IMR-90 (cell line): ENCODE results near the gene DPF3. TPM values are rescaled to one million over a fixed set of nuclear protein-coding genes. Genes with fewer than 3 reads are reported as not detected.

Experiments used
- ATAC-seq: fragments of 200-7000 bp; cut with Tn5 transposase; 2 replicates; pipeline ENCODE4 v1.9.1; 2020; ENCODE audit warnings: low read depth, mild to moderate bottlenecking, moderate library complexity
- BruUV-seq: library from RNA; stranded (reverse); fragments of 400-500 nt; replicated peaks from 2 replicates; lab custom pipeline; 2021; lab: Mats Ljungman, UMichigan
- CTCF ChIA-PET: fragments of 300-600 bp; formaldehyde crosslinking; extraction: SDS; loops from one replicate; lab custom pipeline; 2021; ENCODE audit warnings: antibody characterized with exemption; lab: Yijun Ruan, JAX
- POLR2A ChIA-PET: fragments of 300-600 bp; sonication (Branson Sonifier 250); formaldehyde crosslinking; loops from one replicate; lab custom pipeline; 2022; ENCODE audit warnings: antibody characterized with exemption; ENCODE audit not compliant: unreplicated experiment; lab: Charles Lee
- DNase-seq: peaks from one replicate; pipeline ENCODE4 v3.0.0; 2013
- H2AFZ ChIP-seq: replicated peaks from 2 replicates; pipeline ENCODE3; 2013; ENCODE audit warnings: low read length, mild to moderate bottlenecking; ENCODE audit not compliant: poor library complexity
- H2AK5ac ChIP-seq: 2 replicates; pipeline ENCODE4 v1.6.1; 2013; ENCODE audit warnings: low read depth, low read length, inconsistent platforms
- H2AK9ac ChIP-seq: replicated peaks from 2 replicates; pipeline ENCODE3; 2013; ENCODE audit warnings: mild to moderate bottlenecking, low read depth, low read length, moderate library complexity; ENCODE audit not compliant: poor library complexity
- H2BK120ac ChIP-seq: 2 replicates; pipeline ENCODE4 v1.6.1; 2013; ENCODE audit warnings: low read depth, low read length, inconsistent platforms
- H2BK15ac ChIP-seq: 3 replicates; pipeline ENCODE4 v1.6.1; 2013; ENCODE audit warnings: low read depth, low read length, inconsistent platforms
- H2BK20ac ChIP-seq: 2 replicates; pipeline ENCODE4 v1.6.1; 2013; ENCODE audit warnings: low read depth, mild to moderate bottlenecking, inconsistent platforms, low read length, moderate library complexity
- H2BK5ac ChIP-seq: 2 replicates; pipeline ENCODE4 v1.6.1; 2013; ENCODE audit warnings: mild to moderate bottlenecking, low read depth, low read length, inconsistent platforms; ENCODE audit not compliant: poor library complexity, severe bottlenecking
- H3K14ac ChIP-seq: replicated peaks from 2 replicates; pipeline ENCODE4 v1.6.1; 2013; ENCODE audit warnings: low read depth, low read length, inconsistent platforms
- H3K18ac ChIP-seq: 2 replicates; pipeline ENCODE4 v1.6.1; 2013; ENCODE audit warnings: low read depth, low read length, control low read depth
- H3K23ac ChIP-seq: 2 replicates; pipeline ENCODE4 v1.6.1; 2013; ENCODE audit warnings: low read depth, low read length, inconsistent platforms
- H3K27ac ChIP-seq: 2 replicates; pipeline ENCODE4 v1.5.1; 2013; ENCODE audit warnings: mild to moderate bottlenecking, control low read depth, low read length; ENCODE audit not compliant: insufficient read depth
- H3K27me3 ChIP-seq: 2 replicates; pipeline ENCODE4 v1.6.1; 2013; ENCODE audit warnings: low read length; ENCODE audit not compliant: control insufficient read depth, insufficient read depth
- H3K36me3 ChIP-seq: 2 replicates; pipeline ENCODE4 v1.6.1; 2013; ENCODE audit warnings: low read length, mixed read lengths; ENCODE audit not compliant: control insufficient read depth, insufficient read depth
- H3K4ac ChIP-seq: 2 replicates; pipeline ENCODE4 v1.6.1; 2013; ENCODE audit warnings: low read depth, low read length, inconsistent platforms
- H3K4me1 ChIP-seq: 2 replicates; pipeline ENCODE4 v1.6.1; 2013; ENCODE audit warnings: low read length, mixed read lengths; ENCODE audit not compliant: control insufficient read depth, insufficient read depth
- H3K4me2 ChIP-seq: 2 replicates; pipeline ENCODE4 v1.6.1; 2013; ENCODE audit warnings: low read depth, mild to moderate bottlenecking, control low read depth, low read length, moderate library complexity
- H3K4me3 ChIP-seq: 2 replicates; pipeline ENCODE4 v1.5.1; 2013; ENCODE audit warnings: low read depth, mild to moderate bottlenecking, control low read depth, low read length, moderate library complexity; ENCODE audit not compliant: insufficient read depth
- H3K56ac ChIP-seq: 2 replicates; pipeline ENCODE4 v1.6.1; 2013; ENCODE audit warnings: low read length, inconsistent platforms; ENCODE audit not compliant: insufficient read depth; ENCODE audit errors: extremely low read depth
- H3K79me1 ChIP-seq, 2 experiments: 2 replicates each; pipeline ENCODE4 v1.6.1; 2013; ENCODE audit warnings: low read length in 2 of 2, inconsistent platforms in 1 of 2, low read depth in 1 of 2
- H3K9ac ChIP-seq: 2 replicates; pipeline ENCODE4 v1.6.1; 2013; ENCODE audit warnings: low read depth, low read length, control low read depth
- H3K9me1 ChIP-seq: 2 replicates; pipeline ENCODE4 v1.6.1; 2013; ENCODE audit warnings: low read length, inconsistent platforms; ENCODE audit not compliant: insufficient read depth
- H3K9me3 ChIP-seq: 2 replicates; pipeline ENCODE4 v1.6.1; 2013; ENCODE audit warnings: low read length; ENCODE audit not compliant: control insufficient read depth, insufficient read depth
- H4K20me1 ChIP-seq: 2 replicates; pipeline ENCODE4 v1.6.1; 2013; ENCODE audit warnings: low read length, inconsistent platforms; ENCODE audit not compliant: insufficient read depth
- H4K5ac ChIP-seq: 2 replicates; pipeline ENCODE4 v1.6.1; 2013; ENCODE audit warnings: mild to moderate bottlenecking, low read depth, low read length, control low read depth
- H4K8ac ChIP-seq, 2 experiments: 2 replicates each; pipeline ENCODE4 v1.6.1; 2013; ENCODE audit warnings: low read depth in 2 of 2, low read length in 2 of 2, control low read depth in 1 of 2, inconsistent platforms in 1 of 2
- H4K91ac ChIP-seq: 2 replicates; pipeline ENCODE4 v1.6.1; 2013; ENCODE audit warnings: low read depth, low read length, inconsistent platforms; ENCODE audit not compliant: insufficient read depth
- CEBPB ChIP-seq: IDR thresholded peaks from 2 replicates; pipeline ENCODE4 v1.6.1; 2012; ENCODE audit warnings: low read depth, low read length, improper control_type of control experiment
- CHD1 ChIP-seq: IDR thresholded peaks from 2 replicates; pipeline ENCODE4 v1.6.1; 2012; ENCODE audit warnings: low read depth, low read length, improper control_type of control experiment
- CTCF ChIP-seq: conservative IDR thresholded peaks from 2 replicates; pipeline ENCODE4 v1.5.1; 2012; ENCODE audit warnings: mild to moderate bottlenecking, low read depth, low read length, improper control_type of control experiment
- MAFK ChIP-seq: IDR thresholded peaks from 2 replicates; pipeline ENCODE4 v1.6.1; 2012; ENCODE audit warnings: low read depth, low read length, improper control_type of control experiment
- dilution Hi-C: fragments of 300-500 bp; cut with HindIII; formaldehyde crosslinking; loops from one replicate; pipeline ENCODE4 v1.14.3; 2018; ENCODE audit warnings: low sequenced_read_pairs; ENCODE audit not compliant: unreplicated experiment
- in situ Hi-C: fragments of 300-500 bp; cut with MboI; formaldehyde crosslinking; loops from 3 replicates; pipeline ENCODE4 v1.14.3; 2019; ENCODE audit warnings: low sequenced_read_pairs, inconsistent platforms, mixed read lengths
- intact Hi-C: fragments of 100-400 bp; cut with micrococcal nuclease; formaldehyde crosslinking; loops from 2 replicates; pipeline ENCODE4 v1.10.0; 2022
- polyA plus RNA-seq, 3 experiments: library from polyadenylated mRNA; depleted of rRNA; stranded (reverse); fragments of >200 nt; gene quantifications; 2 replicates each; pipeline ENCODE4 v1.2.3, GENCODE V29; 2012; ENCODE audit warnings: low replicate concordance in 1 of 3
- total RNA-seq: library from RNA; depleted of rRNA; stranded (reverse); fragments of >200 nt; gene quantifications from 2 replicates; pipeline ENCODE4 v1.2.3, GENCODE V29; 2012

Gene DPF3
- total and polyA plus RNA-seq, 2 of the 4 experiments (the other 2 are of a cell fraction): 30.5 to 32.8 TPM

- H2BK120ac ChIP-seq: no peak overlapping the region
- no peaks in the 10 kb centered on the region for H4K20me1 ChIP-seq
- ATAC-seq (no peak), DNase-seq (no peak)
- H3K9me3 ChIP-seq: no peaks in the 10 kb centered on the region
- ChIA-PET CTCF (no interaction called here), POLR2A (no interaction called here)
- H2AFZ ChIP-seq: no peak overlapping the region
- no peak overlapping the region for H3K4ac ChIP-seq
- no peak overlapping the region for H2BK15ac ChIP-seq
- no peak overlapping the region for H3K9ac ChIP-seq
- no peak overlapping the region for H2BK5ac ChIP-seq
- intact Hi-C loops: no loop called here
- TF ChIP-seq CHD1 (no peak), MAFK (peak; percentile 78), CTCF (no peak), CEBPB (no peak)
- dilution Hi-C loops: no loop called here
- H2AK9ac ChIP-seq: no peak overlapping the region
- no peak overlapping the region for H3K27ac ChIP-seq
- H4K91ac ChIP-seq: no peak overlapping the region
- no peak overlapping the region for H4K8ac ChIP-seq
- in situ Hi-C loops: no loop called here
- H3K27me3 ChIP-seq: no peaks in the 10 kb centered on the region; the same call in 1 of the 2 replicates
- no peak overlapping the region for H3K56ac ChIP-seq
- no peaks in the 10 kb centered on the region for H3K79me1 ChIP-seq
- no peaks in the 10 kb centered on the region for H3K9me1 ChIP-seq
- no peak overlapping the region for H3K4me2 ChIP-seq
- no peak overlapping the region for H4K5ac ChIP-seq
- no TSS peak for BruUV-seq
- H2AK5ac ChIP-seq: no peak overlapping the region
- H3K4me1 ChIP-seq: no peaks in the 10 kb centered on the region
- no peak overlapping the region for H3K4me3 ChIP-seq
- H2BK20ac ChIP-seq: no peak overlapping the region
- H3K14ac ChIP-seq: no peak overlapping the region
- H3K23ac ChIP-seq: no peak overlapping the region
- no peak overlapping the region for H3K18ac ChIP-seq
- no peaks in the 10 kb centered on the region for H3K36me3 ChIP-seq
Measured at GRCh38 chr14:72589652-72590051, 304.2 kb downstream of the DPF3 start.
